Activated naive CD4-positive, alpha-beta T cell (primary cell): Measurements from ENCODE around the gene RTF1.
"Not testable (repeated sequence)": the region's sequence is repeated elsewhere in the genome, so short reads cannot be mapped to it uniquely, and the experiment has no call there.

Source experiments
- DNase-seq, 4 experiments: peaks; one replicate each; lab custom pipeline; 2025; lab: John Stamatoyannopoulos, UW

RTF1 gene

DNA sequence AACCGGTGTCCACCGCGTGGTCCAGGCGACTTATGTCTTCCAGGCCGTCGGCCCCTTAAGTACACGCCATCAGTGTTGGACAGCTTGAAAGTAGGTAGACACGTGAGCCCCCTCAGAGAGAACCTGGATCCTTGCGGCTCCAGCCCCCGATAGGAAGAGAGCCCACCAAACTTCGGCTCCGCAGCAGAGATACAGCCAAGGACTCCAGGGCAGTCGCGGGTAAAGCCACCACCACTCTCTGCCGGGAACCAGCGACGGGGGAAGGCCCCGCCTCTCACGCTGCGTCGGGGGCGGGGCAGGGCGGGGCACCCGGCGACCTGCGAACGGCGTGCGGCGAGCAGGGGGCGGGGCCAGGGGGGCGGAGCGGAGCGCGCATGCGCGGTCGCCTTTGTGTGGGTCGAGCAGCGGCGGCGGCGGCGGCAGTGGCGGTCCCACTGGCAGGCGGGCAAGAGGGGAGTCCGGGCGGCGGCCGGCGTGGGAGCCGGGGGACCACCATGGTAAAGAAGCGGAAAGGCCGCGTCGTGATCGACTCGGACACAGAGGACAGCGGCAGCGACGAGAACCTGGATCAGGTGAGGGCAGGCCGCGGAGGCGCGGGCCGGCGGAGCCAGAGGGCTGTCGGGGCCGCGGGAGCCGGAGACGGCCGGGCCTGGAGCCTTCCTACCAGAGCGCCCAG is at the start of gene RTF1:
TSS of gene RTF1 (plus strand) at position 354 of the 676 bp plus-strand sequence. CDS start at position 375, 21 bp downstream.
- DNase-seq, result peak; percentile 92 to 98 (median 96)

DNA sequence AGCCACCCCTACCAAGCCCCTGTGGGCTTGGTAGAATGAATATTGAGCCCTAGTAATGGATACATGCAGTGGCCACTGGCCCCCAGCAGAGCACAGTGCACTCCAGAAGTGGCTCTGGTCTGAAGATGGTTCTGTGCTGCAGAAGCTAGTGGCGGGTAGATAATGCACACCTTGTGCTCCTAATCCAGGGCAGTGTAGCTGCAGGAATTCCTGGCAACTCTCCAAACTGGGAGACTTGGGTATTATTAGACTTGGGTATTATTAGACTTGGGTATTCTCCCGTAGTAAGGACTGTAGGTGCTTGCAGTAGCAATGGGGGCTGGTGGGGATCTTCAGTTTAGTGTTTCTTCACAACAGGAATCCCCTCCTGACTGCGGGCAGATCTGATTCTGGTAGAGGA is 49.5 kb upstream of the RTF1 start:
- no peak for DNase-seq

DNA sequence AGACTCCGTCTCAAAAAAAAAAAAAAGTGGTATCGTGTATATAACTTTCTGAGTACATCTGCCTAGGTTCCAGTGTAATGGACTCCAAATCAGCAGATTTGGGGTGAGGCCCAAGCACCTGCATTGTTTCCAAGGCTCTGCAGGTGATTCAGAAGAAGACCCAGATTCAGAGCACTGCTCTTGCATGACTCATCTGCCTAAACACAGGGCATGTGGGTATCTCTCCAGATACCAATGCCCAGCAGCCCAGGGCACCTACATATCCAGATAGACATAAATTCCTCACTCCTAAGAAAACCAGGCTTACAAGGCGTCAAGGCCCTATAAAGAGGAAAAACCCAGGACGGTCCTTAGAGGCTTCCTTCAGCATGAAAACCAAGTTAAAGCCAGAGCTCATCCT is 38.9 kb upstream of the RTF1 start:
- DNase-seq, result no peak

DNA sequence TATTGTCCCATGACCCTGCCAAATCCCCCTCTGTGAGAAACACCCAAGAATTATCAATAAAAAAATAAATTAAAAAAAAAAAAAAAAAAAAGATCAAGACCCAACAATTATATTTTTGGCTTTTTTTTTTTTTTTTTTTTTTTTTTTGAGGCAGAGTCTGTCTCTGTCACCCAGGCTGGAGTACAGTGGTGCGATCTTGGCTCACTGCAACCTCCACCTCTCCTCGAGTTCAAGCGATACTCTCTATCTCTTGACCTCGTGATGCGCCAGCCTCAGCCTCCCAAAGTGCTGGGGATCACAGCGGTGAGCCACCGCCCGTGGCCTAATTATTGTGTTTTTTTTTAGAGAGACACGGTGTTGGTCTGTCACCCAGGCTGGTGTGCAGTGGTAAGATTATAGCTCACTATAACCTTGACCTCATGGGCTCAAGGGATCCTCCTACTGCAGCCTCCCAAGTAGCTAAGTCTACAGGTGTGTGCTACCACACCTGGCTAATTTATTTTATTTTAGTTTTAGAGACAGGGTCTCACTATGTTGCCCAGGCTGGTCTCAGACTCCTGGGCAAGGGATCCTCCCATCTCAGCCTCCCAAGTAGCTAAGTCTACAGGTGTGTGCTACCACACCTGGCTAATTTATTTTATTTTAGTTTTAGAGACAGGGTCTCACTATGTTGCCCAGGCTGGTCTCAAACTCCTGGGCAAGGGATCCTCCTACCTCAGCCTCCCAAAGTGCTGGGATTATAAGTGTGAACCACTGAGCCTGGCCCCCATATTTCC is 32.7 kb upstream of the RTF1 start:
- DNase-seq, result not testable (repeated sequence)

DNA sequence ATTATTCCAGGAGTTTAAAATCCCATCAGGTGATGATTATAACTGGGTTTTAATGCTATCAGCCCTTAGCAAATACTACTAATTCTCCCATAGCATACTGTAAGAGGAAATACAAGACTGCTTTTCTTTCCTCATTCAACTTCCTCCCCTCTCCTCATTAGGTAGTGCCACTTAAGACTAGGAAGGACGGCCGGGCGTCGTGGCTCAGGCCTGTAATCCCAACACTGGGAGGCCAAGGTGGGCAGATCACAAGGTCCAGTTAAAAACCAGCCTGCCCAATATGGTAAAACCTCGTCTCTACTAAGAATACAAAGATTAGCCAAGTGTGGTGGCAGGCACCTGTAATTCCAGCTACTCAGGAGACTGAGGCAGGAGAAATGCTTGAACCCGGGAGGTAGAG is 29.2 kb upstream of the RTF1 start:
- no peak for DNase-seq

DNA sequence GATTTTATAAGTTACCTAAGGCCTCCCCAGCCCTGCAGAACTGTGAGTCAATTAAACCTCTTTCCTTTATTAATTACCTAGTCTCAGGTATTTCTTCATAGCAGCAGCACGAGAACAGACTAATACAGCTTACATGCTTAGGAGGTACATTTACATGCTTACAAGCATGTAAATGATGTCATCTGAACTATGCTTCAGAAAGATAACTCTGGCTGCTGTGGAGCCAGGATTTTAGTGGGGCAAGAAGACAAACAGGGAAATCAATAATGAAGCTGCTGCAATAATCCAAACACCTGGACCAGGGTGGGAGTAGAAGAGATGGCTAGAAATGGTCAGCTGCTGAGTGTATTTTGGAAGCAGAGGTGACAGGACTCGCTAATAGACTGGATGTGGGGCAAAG is 24.2 kb upstream of the RTF1 start:
- no peak for DNase-seq

DNA sequence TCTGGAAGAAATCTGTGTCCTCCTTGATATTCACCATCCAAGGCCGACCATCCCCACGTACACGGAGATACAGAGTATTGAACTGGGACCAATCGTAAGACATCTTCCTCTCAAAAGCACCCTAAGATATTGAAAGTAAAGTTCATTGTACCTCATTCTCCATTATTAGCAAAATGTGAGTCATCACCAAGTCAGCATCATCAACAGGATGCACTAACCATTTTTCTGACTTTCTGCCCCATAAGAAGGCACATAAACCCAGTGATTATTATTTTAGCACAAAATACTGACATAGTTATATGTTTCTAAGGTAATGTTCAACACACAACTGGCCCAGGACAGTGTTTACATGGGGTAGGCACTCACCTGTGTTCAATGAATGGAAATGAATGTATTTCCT is 22.0 kb upstream of the RTF1 start:
- DNase-seq, result no peak

DNA sequence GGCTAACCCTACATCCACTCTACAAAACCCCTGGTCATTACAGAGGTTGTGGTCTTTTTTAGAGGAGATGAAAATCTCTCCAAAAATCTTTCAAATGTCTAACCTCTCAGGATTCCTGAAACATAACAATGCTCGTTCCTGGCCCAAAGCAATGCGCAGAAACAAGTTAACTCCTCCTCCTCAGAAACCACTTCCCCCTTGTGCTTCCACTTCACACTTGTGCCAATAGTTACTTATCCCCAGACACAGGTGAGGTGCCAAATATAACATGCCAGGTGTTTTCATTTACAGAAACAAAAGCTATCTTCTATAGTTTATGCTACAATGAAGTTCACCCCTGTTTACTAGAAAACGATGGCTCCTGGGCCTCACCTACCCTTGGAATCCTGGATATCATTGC is 20.8 kb upstream of the RTF1 start:
- DNase-seq, result no peak

DNA sequence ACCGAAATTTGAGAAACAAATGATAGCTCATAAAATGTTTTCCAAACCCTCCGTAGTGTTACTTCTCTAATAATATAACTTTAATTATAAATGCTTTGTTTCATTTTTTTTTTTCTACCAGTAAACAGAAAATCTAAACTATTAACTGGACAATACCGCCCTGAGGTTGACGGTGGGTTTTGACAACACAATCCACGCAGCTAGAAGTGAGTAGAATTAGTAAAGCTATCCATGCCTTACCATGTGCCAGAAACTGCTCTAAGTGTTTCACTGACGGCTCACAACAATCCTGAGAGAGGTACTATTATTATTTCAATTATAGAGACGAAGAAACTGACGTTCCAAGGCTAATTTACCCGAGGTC is 15.0 kb upstream of the RTF1 start:
- DNase-seq, result no peak

DNA sequence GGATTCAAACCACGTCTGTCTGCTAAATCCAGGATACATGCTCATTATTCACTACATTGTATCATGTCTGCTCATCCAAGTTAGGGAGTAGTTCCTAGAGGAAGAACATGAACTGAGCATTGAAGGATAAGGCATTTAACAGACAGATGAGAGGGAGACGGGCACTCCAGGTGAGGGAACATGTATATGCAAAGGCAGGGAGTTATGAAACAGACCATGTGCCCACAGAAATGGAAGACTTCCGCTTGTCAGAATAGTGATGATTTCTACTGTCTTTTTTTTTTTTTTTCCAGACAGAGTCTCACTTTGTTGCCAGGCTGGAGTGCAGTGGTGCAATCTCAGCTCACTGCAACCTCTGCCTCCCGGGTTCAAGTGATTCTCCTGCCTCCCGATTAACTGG is 9.6 kb upstream of the RTF1 start:
- no peak for DNase-seq

DNA sequence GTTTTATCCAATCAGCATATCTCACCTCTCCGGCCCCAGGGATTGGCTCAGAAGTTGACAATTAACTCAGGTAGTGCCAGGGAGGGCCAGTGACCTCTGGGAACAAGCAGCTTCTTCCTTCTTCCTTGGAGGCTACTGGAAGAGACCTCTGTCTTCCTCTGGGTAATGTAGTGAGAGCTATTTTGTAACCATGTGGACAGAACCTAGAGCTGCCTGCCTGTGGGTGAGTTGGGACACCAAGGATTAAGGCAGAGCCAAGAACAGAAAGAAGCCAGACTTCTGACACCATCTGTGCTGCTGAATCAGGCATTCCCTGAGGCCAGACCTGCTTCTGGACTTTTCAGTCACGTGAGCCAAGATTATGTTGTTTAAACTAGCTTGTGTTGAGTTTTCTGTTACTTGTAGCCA is 8.7 kb upstream of the RTF1 start:
- DNase-seq, result no peak

DNA sequence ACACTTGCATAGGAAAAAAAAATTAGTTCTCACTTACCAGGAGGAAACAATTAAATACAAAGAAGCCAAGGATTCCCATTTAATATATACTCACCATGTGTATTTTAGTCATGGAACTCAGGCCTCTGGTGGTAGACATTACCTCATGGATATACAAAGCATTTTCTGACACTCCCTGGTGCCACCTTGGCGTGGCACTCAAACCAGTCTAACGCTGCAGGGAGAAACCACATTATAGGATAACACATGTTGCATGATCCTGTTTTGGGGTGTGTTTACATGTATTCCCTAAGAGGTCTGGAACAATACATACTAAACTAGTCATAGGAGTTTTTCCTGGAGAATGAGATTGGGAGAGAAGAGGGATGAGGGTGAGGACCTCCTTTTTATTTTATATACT is 5.9 kb upstream of the RTF1 start:
- DNase-seq, result no peak

DNA sequence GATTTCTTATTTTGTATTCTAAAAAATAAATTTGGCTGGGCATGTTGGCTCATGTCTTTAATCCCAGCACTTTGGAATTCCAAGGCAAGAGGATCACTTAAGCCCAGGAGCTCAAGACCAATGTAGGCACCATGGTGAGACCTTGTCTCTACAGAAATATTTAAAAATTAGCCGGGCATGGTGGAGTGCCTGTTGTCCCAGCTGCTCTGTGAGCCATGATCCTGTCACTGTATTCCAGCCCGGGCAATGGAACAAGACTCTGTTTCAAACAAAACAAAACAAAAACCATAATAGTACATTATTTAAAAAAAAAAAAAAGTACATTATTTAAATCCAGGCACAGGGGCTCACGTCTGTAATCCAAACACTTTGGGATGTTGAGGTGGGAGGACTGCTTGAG is 5.5 kb upstream of the RTF1 start:
- DNase-seq, result no peak

DNA sequence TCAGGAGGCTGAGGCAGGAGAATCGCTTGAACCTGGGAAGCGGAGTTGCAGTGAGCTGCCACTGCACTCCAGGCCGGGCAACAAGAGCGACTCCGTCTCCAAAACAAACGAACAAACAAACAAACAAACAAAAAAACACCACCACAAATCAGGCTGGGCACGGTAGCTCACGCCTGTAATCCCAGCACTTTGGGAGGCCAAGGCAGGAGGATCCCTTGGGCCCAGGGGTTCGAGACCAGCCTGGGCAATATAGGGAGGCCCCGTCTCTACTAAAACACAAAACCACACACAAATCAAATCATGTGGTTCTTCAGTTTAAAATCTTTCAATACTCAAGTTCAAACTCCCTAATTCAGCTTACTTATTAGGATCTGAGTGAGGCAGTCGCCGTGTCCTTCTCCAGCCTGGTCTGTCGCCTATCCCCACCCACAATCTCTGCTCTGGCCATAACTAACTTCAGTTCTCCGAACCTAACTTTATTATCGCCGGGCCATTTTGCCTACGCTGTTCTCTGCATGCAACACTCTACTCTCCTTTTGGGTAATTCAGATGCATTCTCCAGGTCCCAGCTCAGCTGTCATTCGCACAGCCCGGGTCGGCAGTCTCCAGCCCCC is 660 bp upstream of the RTF1 start:
- DNase-seq, result no peak

DNA sequence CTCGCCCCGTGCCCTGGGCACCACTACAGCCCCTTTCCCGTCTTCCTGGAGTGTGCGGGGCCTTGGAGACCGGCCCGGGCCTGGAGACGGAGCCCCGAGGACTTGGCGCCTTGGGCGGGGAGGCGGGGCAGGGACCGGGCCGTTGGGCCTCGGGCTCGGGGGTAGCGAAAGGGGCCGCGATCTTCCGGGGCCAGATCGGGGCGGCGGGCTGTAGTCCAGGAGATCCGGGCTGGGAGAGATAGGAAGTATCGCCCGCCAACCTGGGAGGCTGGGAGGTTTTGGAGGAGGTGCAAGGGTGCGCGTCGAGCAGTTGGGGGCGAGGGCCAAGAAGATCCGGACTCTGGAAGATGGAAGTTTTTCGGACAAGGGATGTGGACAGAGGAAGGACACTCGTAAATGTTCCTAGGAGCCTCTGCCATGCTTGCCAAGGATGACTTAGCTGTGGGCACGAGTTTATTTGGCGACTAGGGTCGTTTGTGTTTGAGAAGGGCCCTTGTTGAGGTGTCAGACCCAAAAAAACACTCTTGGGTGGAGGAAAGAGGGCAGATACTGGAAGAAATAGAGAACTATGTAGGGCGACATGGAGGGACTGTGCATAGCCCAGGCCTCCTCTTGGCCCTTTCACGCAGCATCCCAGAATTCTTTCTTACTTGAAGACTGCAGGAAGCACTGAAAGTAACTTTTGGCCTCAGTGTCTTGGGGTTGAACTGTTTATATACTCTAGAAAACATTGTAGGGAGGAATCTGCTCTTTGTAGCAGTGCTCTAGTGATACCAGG is 712 bp downstream of the RTF1 start:
- DNase-seq, result peak in 1 of 4 experiments; percentile 31

DNA sequence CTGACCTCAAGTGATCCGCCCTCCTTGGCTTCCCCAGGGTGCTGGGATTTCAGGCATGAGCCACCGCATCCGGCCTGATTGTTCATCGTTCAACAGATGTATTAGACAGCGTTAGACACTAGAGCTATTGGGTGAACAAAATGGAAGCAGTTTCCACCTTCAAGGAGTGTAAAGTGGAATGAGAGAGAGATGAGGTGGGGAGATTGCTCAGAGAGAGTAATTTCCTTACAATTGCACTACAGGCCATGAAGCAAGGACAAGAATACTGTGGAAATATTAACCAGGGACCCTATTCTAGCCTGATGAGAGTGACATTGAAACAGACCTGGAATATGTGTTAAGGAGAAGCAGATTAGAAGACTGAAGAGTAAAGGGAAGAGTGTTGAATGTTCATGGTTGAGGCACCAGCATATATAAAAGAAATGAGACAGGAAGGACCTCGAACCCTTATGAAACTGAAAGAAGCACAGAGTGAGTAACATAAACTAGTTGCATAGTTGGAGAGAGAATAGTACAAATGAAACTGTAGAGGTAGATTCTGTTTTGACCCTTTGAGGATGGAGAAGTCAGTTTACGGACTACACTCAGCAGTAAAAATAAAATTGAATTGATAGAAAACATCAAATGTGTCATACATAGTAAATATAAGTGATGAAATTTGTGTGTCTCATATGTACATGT is 7.2 kb downstream of the RTF1 start:
- no peak for DNase-seq

DNA sequence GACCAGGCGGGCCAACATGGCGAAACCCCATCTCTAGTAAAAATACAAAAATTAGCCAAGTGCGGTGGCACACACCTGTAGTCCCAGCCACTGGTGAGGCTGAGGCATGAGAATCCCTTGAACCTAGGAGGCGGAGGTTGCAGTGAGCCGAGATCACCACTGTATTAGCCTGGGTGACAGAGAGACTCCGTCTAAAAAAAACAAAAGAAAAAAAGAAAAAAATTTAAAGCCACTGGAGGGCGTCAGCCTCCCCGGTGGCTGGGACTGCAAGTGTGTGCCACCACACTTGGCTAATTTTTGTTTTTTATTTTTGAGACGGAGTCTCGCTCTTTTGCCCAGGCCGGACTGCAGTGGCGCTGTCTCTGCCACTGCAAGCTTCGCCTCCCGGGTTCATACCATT is 7.9 kb downstream of the RTF1 start:
- no peak for DNase-seq

DNA sequence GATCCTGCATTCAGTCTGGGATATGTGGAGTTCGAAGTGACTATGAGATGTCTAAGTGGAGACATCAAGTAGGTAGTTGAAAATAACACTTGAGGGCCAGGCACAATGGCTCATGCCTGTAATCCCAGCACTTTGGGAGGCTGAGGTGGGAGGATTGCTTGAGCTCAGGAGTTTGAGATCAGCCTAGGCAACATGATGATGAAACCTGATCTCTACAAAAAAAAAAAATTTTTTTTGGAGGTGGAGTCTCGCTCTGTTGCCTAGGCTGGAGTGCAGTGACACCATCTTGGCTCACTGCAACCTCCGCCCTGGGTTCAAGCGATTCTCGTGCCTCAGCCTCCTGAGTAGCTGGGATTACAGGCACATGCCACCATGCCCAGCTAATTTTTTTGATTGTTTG is 9.0 kb downstream of the RTF1 start:
- not testable (repeated sequence) for DNase-seq

DNA sequence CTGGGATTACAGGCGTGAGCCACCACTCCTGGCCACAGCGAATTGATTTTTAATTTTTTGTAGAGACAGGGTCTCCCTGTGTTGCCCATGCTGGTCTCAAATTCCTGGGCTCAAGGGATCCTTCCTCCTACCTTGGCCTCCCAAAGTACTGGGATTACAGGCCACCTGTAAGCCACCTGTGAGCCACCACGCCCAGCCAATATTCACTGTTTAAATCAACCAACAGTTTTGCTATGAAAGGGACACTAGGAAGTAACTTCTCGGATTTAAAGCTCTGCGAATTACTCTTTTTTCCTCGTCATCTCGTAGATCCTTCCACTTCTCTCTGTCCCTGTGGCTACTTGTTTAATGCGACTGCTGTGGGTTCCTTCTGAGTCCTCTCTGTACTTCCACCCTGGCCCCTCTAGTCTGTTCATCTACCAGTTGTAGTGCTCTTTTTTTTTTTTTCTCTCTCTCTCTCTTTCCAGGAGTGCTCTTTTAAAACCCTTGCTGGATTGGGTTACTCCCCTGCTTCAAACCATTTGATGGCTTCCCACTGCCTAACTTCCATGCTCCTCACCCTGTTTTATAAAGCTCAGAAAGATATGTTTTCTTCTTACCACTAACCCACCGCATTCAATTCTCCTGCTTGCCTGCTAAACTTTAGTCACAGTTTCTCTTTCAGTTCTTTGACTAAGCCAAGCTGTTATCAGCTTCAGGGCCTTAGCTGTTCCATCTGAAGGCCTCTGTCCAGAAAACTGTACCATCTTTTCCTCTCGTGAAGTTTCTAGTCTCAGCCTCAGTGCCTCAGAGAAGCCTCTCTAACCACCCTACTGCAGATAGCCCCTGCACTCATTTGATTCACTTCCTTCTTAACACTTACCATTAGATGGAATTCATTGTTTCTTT is 12.4 kb downstream of the RTF1 start:
- DNase-seq, result no peak

DNA sequence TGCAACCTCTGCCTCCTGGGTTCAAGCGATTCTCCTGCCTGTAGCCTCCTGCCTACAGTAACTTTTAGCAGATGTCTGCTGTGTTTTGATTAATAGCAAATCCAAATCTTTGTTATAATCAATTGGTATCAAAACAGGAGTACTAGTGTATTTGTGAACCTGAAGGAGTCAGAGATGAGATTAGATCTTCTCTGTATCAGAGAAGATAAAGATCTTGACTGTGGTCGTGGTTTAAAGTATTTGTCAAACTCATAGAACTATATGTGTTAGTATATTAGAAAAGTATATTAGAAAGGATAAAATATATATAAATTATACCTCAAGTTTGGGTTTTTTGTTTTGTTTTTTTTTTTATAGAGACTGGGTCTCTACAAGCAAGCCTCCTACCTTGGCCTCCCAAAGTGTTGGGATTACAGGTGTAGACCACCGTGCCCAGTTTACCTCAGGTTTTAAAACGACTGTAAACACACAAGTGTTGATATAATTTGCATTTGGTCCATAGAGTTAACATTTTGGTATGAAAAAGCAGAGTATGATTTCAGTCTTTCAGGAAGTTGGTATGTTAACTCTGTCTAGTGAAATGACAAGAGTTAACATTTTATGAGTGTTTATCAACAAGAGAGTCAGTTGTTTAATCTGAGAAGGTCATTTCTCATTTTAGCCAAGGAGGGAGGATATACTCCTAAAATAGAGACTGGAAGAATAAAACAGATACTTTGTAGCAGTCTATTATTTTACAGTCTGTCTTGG is 18.3 kb downstream of the RTF1 start:
- no peak for DNase-seq
